Measurements from ENCODE around the gene MCC. TPM values are rescaled to one million over a fixed set of nuclear protein-coding genes. Genes with fewer than 3 reads are reported as not detected.

The MCC gene
- total RNA-seq, 1 donor from 2014 or later = 18.9 TPM

GRCh38 chr5:113027431-113027830, 460.8 kb downstream of the MCC start:
- Mint-ChIP-seq H3K36me3 (ENCODE audit: insufficient read depth) (peaks cover 12% of the 10 kb centered on the region), H3K4me1 (ENCODE audit: low read depth) (peaks cover 10% of the 10 kb centered on the region), H3K9me3 (ENCODE audit: low read depth) (no peaks in the 10 kb centered on the region), H3K27ac (peak overlapping the region; percentile 63), H3K4me3 (ENCODE audit: low read depth) (no peak overlapping the region), H3K27me3 (no peaks in the 10 kb centered on the region)
- no peak for DNase-seq (ENCODE audit: low spot score, unreplicated experiment)
- no peak for TF ChIP-seq CTCF (IDR thresholded peaks at IDR 0.05; ENCODE audit: unreplicated experiment)

- H3K9me3 Mint-ChIP-seq (ENCODE audit: low read depth) = no peaks in the 10 kb centered on the region
- DNase-seq (ENCODE audit: low spot score, unreplicated experiment) = no peak
- H3K27ac Mint-ChIP-seq = peak overlapping the region; percentile 73
- peaks cover 12% of the 10 kb centered on the region for H3K36me3 Mint-ChIP-seq (ENCODE audit: insufficient read depth)
- no peaks in the 10 kb centered on the region for H3K27me3 Mint-ChIP-seq
- no peak overlapping the region for H3K4me3 Mint-ChIP-seq (ENCODE audit: low read depth)
- no peak for TF ChIP-seq CTCF (IDR thresholded peaks at IDR 0.05; ENCODE audit: unreplicated experiment)
- peaks cover 12% of the 10 kb centered on the region for H3K4me1 Mint-ChIP-seq (ENCODE audit: low read depth)
Observed at GRCh38 chr5:113027015-113027414, 461.2 kb downstream of the MCC start.

GRCh38 chr5:113026211-113026610, 462.0 kb downstream of the MCC start:
- H3K27ac Mint-ChIP-seq = no peak overlapping the region
- DNase-seq (ENCODE audit: low spot score, unreplicated experiment) = no peak
- no peak overlapping the region for H3K4me3 Mint-ChIP-seq (ENCODE audit: low read depth)
- H3K9me3 Mint-ChIP-seq (ENCODE audit: low read depth) = no peaks in the 10 kb centered on the region
- H3K4me1 Mint-ChIP-seq (ENCODE audit: low read depth) = peaks cover 12% of the 10 kb centered on the region
- H3K36me3 Mint-ChIP-seq (ENCODE audit: insufficient read depth) = peaks cover 12% of the 10 kb centered on the region
- no peaks in the 10 kb centered on the region for H3K27me3 Mint-ChIP-seq
- no peak for TF ChIP-seq CTCF (IDR thresholded peaks at IDR 0.05; ENCODE audit: unreplicated experiment)

GRCh38 chr5:113025596-113025995, 462.7 kb downstream of the MCC start:
- Mint-ChIP-seq H3K4me1 (ENCODE audit: low read depth) (peaks cover 12% of the 10 kb centered on the region), H3K36me3 (ENCODE audit: insufficient read depth) (peaks cover 12% of the 10 kb centered on the region), H3K4me3 (ENCODE audit: low read depth) (no peak overlapping the region), H3K9me3 (ENCODE audit: low read depth) (no peaks in the 10 kb centered on the region), H3K27ac (no peak overlapping the region), H3K27me3 (no peaks in the 10 kb centered on the region)
- TF ChIP-seq CTCF (IDR thresholded peaks at IDR 0.05; ENCODE audit: unreplicated experiment) = no peak
- no peak for DNase-seq (ENCODE audit: low spot score, unreplicated experiment)

GRCh38 chr5:113024076-113024697, 464.1 kb downstream of the MCC start:
- H3K36me3 Mint-ChIP-seq (ENCODE audit: insufficient read depth) = peaks cover 8% of the 10 kb centered on the region
- H3K27ac Mint-ChIP-seq = no peak overlapping the region
- no peaks in the 10 kb centered on the region for H3K9me3 Mint-ChIP-seq (ENCODE audit: low read depth)
- H3K27me3 Mint-ChIP-seq = no peaks in the 10 kb centered on the region
- H3K4me3 Mint-ChIP-seq (ENCODE audit: low read depth) = no peak overlapping the region
- DNase-seq (ENCODE audit: low spot score, unreplicated experiment) = no peak
- TF ChIP-seq CTCF (IDR thresholded peaks at IDR 0.05; ENCODE audit: unreplicated experiment) = no peak
- H3K4me1 Mint-ChIP-seq (ENCODE audit: low read depth) = peaks cover 12% of the 10 kb centered on the region

All from progenitor cell of endocrine pancreas (in vitro differentiated cells).